ENCODE results near the gene FKBP2.

FKBP2 gene

GRCh38 chr11:64240435-64241240 lies at the start of gene FKBP2:
Gene FKBP2 (plus strand): TSS chr11:64241095. CDS start chr11:64242388, 1,293 bp downstream.
- no peaks in the 10 kb centered on the region for H3K36me3 ChIP-seq (ENCODE audit: control insufficient read depth, insufficient read depth, low read length)
- H3K4me1 ChIP-seq (ENCODE audit: control insufficient read depth, insufficient read depth, low read length): peaks cover 64% of the 10 kb centered on the region
- peak within 1 kb of the TSS; percentile 95 for H3K9ac ChIP-seq (ENCODE audit: low read length)
- peak within 1 kb of the TSS; percentile 90 for H3K4me3 ChIP-seq (ENCODE audit: low read length)
- no peaks in the 10 kb centered on the region for H3K9me3 ChIP-seq (ENCODE audit: control insufficient read depth, low read length)
- no peaks in the 10 kb centered on the region for H3K27me3 ChIP-seq (ENCODE audit: control insufficient read depth, insufficient read depth, low read length)

GRCh38 chr11:64192434-64192833 lies 48.5 kb upstream of the FKBP2 start:
- H3K36me3 ChIP-seq (ENCODE audit: control insufficient read depth, insufficient read depth, low read length): peaks cover 18% of the 10 kb centered on the region
- no peaks in the 10 kb centered on the region for H3K27me3 ChIP-seq (ENCODE audit: control insufficient read depth, insufficient read depth, low read length)
- no peak overlapping the region for H3K4me3 ChIP-seq (ENCODE audit: low read length)
- no peaks in the 10 kb centered on the region for H3K9me3 ChIP-seq (ENCODE audit: control insufficient read depth, low read length)
- no peak overlapping the region for H3K9ac ChIP-seq (ENCODE audit: low read length)
- H3K4me1 ChIP-seq (ENCODE audit: control insufficient read depth, insufficient read depth, low read length): peaks cover 7% of the 10 kb centered on the region

GRCh38 chr11:64196626-64197025 lies 44.3 kb upstream of the FKBP2 start:
- H3K4me1 ChIP-seq (ENCODE audit: control insufficient read depth, insufficient read depth, low read length): no peaks in the 10 kb centered on the region
- no peaks in the 10 kb centered on the region for H3K9me3 ChIP-seq (ENCODE audit: control insufficient read depth, low read length)
- H3K4me3 ChIP-seq (ENCODE audit: low read length): no peak overlapping the region
- no peak overlapping the region for H3K9ac ChIP-seq (ENCODE audit: low read length)
- peaks cover 28% of the 10 kb centered on the region for H3K36me3 ChIP-seq (ENCODE audit: control insufficient read depth, insufficient read depth, low read length)
- no peaks in the 10 kb centered on the region for H3K27me3 ChIP-seq (ENCODE audit: control insufficient read depth, insufficient read depth, low read length)

- Histone ChIP-seq H3K27me3 (ENCODE audit: control insufficient read depth, insufficient read depth, low read length) (no peaks in the 10 kb centered on the region), H3K36me3 (ENCODE audit: control insufficient read depth, insufficient read depth, low read length) (peaks cover 29% of the 10 kb centered on the region), H3K4me3 (ENCODE audit: low read length) (no peak overlapping the region), H3K9ac (ENCODE audit: low read length) (no peak overlapping the region), H3K9me3 (ENCODE audit: control insufficient read depth, low read length) (no peaks in the 10 kb centered on the region), H3K4me1 (ENCODE audit: control insufficient read depth, insufficient read depth, low read length) (no peaks in the 10 kb centered on the region)
Observed at GRCh38 chr11:64198511-64198910, 42.4 kb upstream of the FKBP2 start.

- Histone ChIP-seq H3K4me3 (ENCODE audit: low read length) (no peak overlapping the region), H3K9me3 (ENCODE audit: control insufficient read depth, low read length) (no peaks in the 10 kb centered on the region), H3K36me3 (ENCODE audit: control insufficient read depth, insufficient read depth, low read length) (peaks cover 28% of the 10 kb centered on the region), H3K9ac (ENCODE audit: low read length) (no peak overlapping the region), H3K4me1 (ENCODE audit: control insufficient read depth, insufficient read depth, low read length) (peaks cover 23% of the 10 kb centered on the region), H3K27me3 (ENCODE audit: control insufficient read depth, insufficient read depth, low read length) (no peaks in the 10 kb centered on the region)
Observed at GRCh38 chr11:64201543-64201942, 39.4 kb upstream of the FKBP2 start.

GRCh38 chr11:64202992-64203391 lies 37.9 kb upstream of the FKBP2 start:
- H3K9me3 ChIP-seq (ENCODE audit: control insufficient read depth, low read length): no peaks in the 10 kb centered on the region
- H3K4me3 ChIP-seq (ENCODE audit: low read length): no peak overlapping the region
- no peaks in the 10 kb centered on the region for H3K27me3 ChIP-seq (ENCODE audit: control insufficient read depth, insufficient read depth, low read length)
- no peak overlapping the region for H3K9ac ChIP-seq (ENCODE audit: low read length)
- H3K36me3 ChIP-seq (ENCODE audit: control insufficient read depth, insufficient read depth, low read length): peaks cover 19% of the 10 kb centered on the region
- H3K4me1 ChIP-seq (ENCODE audit: control insufficient read depth, insufficient read depth, low read length): peaks cover 37% of the 10 kb centered on the region

- Histone ChIP-seq H3K9me3 (ENCODE audit: control insufficient read depth, low read length) (no peaks in the 10 kb centered on the region), H3K36me3 (ENCODE audit: control insufficient read depth, insufficient read depth, low read length) (peaks cover 19% of the 10 kb centered on the region), H3K4me3 (ENCODE audit: low read length) (no peak overlapping the region), H3K9ac (ENCODE audit: low read length) (no peak overlapping the region), H3K4me1 (ENCODE audit: control insufficient read depth, insufficient read depth, low read length) (peaks cover 43% of the 10 kb centered on the region), H3K27me3 (ENCODE audit: control insufficient read depth, insufficient read depth, low read length) (no peaks in the 10 kb centered on the region)
Observed at GRCh38 chr11:64203421-64204079, 37.3 kb upstream of the FKBP2 start.

GRCh38 chr11:64204080-64204440 lies 36.8 kb upstream of the FKBP2 start:
- Histone ChIP-seq H3K36me3 (ENCODE audit: control insufficient read depth, insufficient read depth, low read length) (peaks cover 19% of the 10 kb centered on the region), H3K9ac (ENCODE audit: low read length) (no peak overlapping the region), H3K9me3 (ENCODE audit: control insufficient read depth, low read length) (no peaks in the 10 kb centered on the region), H3K4me1 (ENCODE audit: control insufficient read depth, insufficient read depth, low read length) (peaks cover 45% of the 10 kb centered on the region), H3K27me3 (ENCODE audit: control insufficient read depth, insufficient read depth, low read length) (no peaks in the 10 kb centered on the region), H3K4me3 (ENCODE audit: low read length) (no peak overlapping the region)

GRCh38 chr11:64204464-64204989 lies 36.4 kb upstream of the FKBP2 start:
- Histone ChIP-seq H3K9ac (ENCODE audit: low read length) (no peak overlapping the region), H3K36me3 (ENCODE audit: control insufficient read depth, insufficient read depth, low read length) (peaks cover 19% of the 10 kb centered on the region)

GRCh38 chr11:64206457-64207255 lies 34.2 kb upstream of the FKBP2 start, which contains the start of gene FERMT3:
Gene FERMT3 (plus strand): TSS chr11:64206721. CDS start chr11:64207365, 644 bp downstream.
- H3K4me3 ChIP-seq (ENCODE audit: low read length): peak within 1 kb of the TSS; percentile 77
- peak within 1 kb of the TSS; percentile 84 for H3K9ac ChIP-seq (ENCODE audit: low read length)
- H3K9me3 ChIP-seq (ENCODE audit: control insufficient read depth, low read length): no peaks in the 10 kb centered on the region
- H3K27me3 ChIP-seq (ENCODE audit: control insufficient read depth, insufficient read depth, low read length): no peaks in the 10 kb centered on the region
- H3K36me3 ChIP-seq (ENCODE audit: control insufficient read depth, insufficient read depth, low read length): peaks cover 12% of the 10 kb centered on the region
- peaks cover 45% of the 10 kb centered on the region for H3K4me1 ChIP-seq (ENCODE audit: control insufficient read depth, insufficient read depth, low read length)

More at GRCh38 chr11:64204464-64204989, 36.4 kb upstream of the FKBP2 start:
- H3K4me1 ChIP-seq (ENCODE audit: control insufficient read depth, insufficient read depth, low read length): peaks cover 45% of the 10 kb centered on the region
- H3K4me3 ChIP-seq (ENCODE audit: low read length): no peak overlapping the region
- H3K9me3 ChIP-seq (ENCODE audit: control insufficient read depth, low read length): no peaks in the 10 kb centered on the region
- no peaks in the 10 kb centered on the region for H3K27me3 ChIP-seq (ENCODE audit: control insufficient read depth, insufficient read depth, low read length)

GRCh38 chr11:64207256-64208085 lies 33.4 kb upstream of the FKBP2 start:
- H3K4me1 ChIP-seq (ENCODE audit: control insufficient read depth, insufficient read depth, low read length): peaks cover 45% of the 10 kb centered on the region

More at GRCh38 chr11:64207256-64208085, 33.4 kb upstream of the FKBP2 start:
- Histone ChIP-seq H3K36me3 (ENCODE audit: control insufficient read depth, insufficient read depth, low read length) (peaks cover 12% of the 10 kb centered on the region), H3K27me3 (ENCODE audit: control insufficient read depth, insufficient read depth, low read length) (no peaks in the 10 kb centered on the region), H3K9ac (ENCODE audit: low read length) (peak overlapping the region; percentile 84), H3K4me3 (ENCODE audit: low read length) (peak overlapping the region; percentile 77), H3K9me3 (ENCODE audit: control insufficient read depth, low read length) (no peaks in the 10 kb centered on the region)

All from mucosa of stomach (tissue), 1 donor.